GM12878 (cell line): ENCODE data around the gene C17orf50. TPM values are rescaled to one million over a fixed set of nuclear protein-coding genes. Genes with fewer than 3 reads are reported as not detected.

ENCODE experiments used
- ATAC-seq: fragments of 200-7000 bp; cut with Tn5 transposase; 3 replicates; pipeline ENCODE4 v1.9.1; 2020; ENCODE audit warnings: mild to moderate bottlenecking, moderate library complexity
- BruUV-seq: library from RNA; stranded (reverse); fragments of 400-500 nt; replicated peaks from 2 replicates; lab custom pipeline; 2021; lab: Mats Ljungman, UMichigan
- CTCF ChIA-PET: fragments of 300-600 bp; sonication (Branson Sonifier 250); formaldehyde crosslinking; extraction: SDS; loops from one replicate; lab custom pipeline; 2021; ENCODE audit warnings: inconsistent platforms; lab: Yijun Ruan, JAX
- POLR2A ChIA-PET: fragments of 350-600 bp; formaldehyde crosslinking; extraction: SDS; loops from one replicate; lab custom pipeline; 2021; ENCODE audit warnings: inconsistent platforms; lab: Charles Lee
- RAD21 ChIA-PET: fragments of 300-600 bp; sonication (Branson Sonifier 250); formaldehyde crosslinking; loops from one replicate; lab custom pipeline; 2023; ENCODE audit warnings: antibody characterized with exemption; ENCODE audit not compliant: unreplicated experiment; lab: Charles Lee
- SMC1A ChIA-PET: fragments of 300-600 bp; sonication (Branson Sonifier 250); formaldehyde crosslinking; loops from one replicate; lab custom pipeline; 2023; ENCODE audit not compliant: unreplicated experiment, uncharacterized antibody; lab: Charles Lee
- DNase-seq: peaks from one replicate; pipeline ENCODE4 v3.0.0-alpha.2; 2011; ENCODE audit warnings: low read depth, low spot score
- FAIRE-seq: peaks from 3 replicates; lab custom pipeline; 2011; peaks lifted over from hg19 to GRCh38; lab: Jason Lieb, UNC
- H2AFZ ChIP-seq: 2 replicates; pipeline ENCODE4 v1.6.0; 2011; ENCODE audit warnings: low read depth, low read length, control low read depth; ENCODE audit not compliant: control insufficient read depth
- H3K27ac ChIP-seq: 2 replicates; pipeline ENCODE4 v1.5.1; 2011; ENCODE audit warnings: control low read depth; ENCODE audit not compliant: control insufficient read depth, insufficient read depth
- H3K27me3 ChIP-seq, 2 experiments: replicated peaks in 1 of 2; 2 replicates each; pipeline versions ENCODE4 v1.6.0 to v1.6.1; 2011; ENCODE audit warnings: low read length in 1 of 2; ENCODE audit not compliant: control insufficient read depth in 2 of 2, insufficient read depth in 2 of 2
- H3K36me3 ChIP-seq, 2 experiments: 2 replicates each; pipeline ENCODE4 v1.5.1; 2011; ENCODE audit warnings: low read length in 1 of 2; ENCODE audit not compliant: control insufficient read depth in 2 of 2, insufficient read depth in 2 of 2
- H3K4me1 ChIP-seq: 2 replicates; pipeline ENCODE4 v1.6.1; 2011; ENCODE audit warnings: mild to moderate bottlenecking, low read length, moderate library complexity, mixed read lengths; ENCODE audit not compliant: control insufficient read depth, insufficient read depth
- H3K4me2 ChIP-seq: 2 replicates; pipeline ENCODE4 v1.6.0; 2011; ENCODE audit warnings: control low read depth; ENCODE audit not compliant: control insufficient read depth, insufficient read depth
- H3K4me3 ChIP-seq: fragments of 200-600 bp; sonication (generic); 2 replicates; pipeline ENCODE4 v1.5.1; 2016
- H3K79me2 ChIP-seq: 2 replicates; pipeline ENCODE4 v1.6.0; 2011; ENCODE audit warnings: low read length; ENCODE audit not compliant: control insufficient read depth, insufficient read depth
- H3K9ac ChIP-seq: 2 replicates; pipeline ENCODE4 v1.8.0; 2011; ENCODE audit warnings: low read length, control low read depth, mixed read lengths; ENCODE audit not compliant: control insufficient read depth, insufficient read depth
- H3K9me3 ChIP-seq: replicated peaks from 3 replicates; pipeline ENCODE4 v1.5.1; 2011; ENCODE audit warnings: mild to moderate bottlenecking, low read length; ENCODE audit not compliant: control insufficient read depth, insufficient read depth
- H4K20me1 ChIP-seq: 2 replicates; pipeline ENCODE4 v1.6.0; 2011; ENCODE audit not compliant: control insufficient read depth, insufficient read depth
- BACH1 ChIP-seq: fragments of 450-650 bp; IDR thresholded peaks from 2 replicates; pipeline ENCODE4 v1.6.1; 2017; ENCODE audit warnings: mild to moderate bottlenecking, borderline replicate concordance
- HDAC2 ChIP-seq: fragments of 200-600 bp; sonication (generic); IDR thresholded peaks from 2 replicates; pipeline ENCODE4 v1.6.1; 2017
- KAT2A ChIP-seq: conservative IDR thresholded peaks from 2 replicates; pipeline ENCODE4 v1.6.1; 2011; ENCODE audit warnings: low read depth, low read length; ENCODE audit not compliant: control insufficient read depth
- LARP7 ChIP-seq: fragments of 450-650 bp; IDR thresholded peaks from 2 replicates; pipeline ENCODE4 v1.6.1; 2017; ENCODE audit warnings: mild to moderate bottlenecking
- MTA2 ChIP-seq: fragments of 450-650 bp; IDR thresholded peaks from 2 replicates; pipeline ENCODE4 v1.6.1; 2016; ENCODE audit warnings: low read depth, mild to moderate bottlenecking, moderate library complexity
- MYB ChIP-seq: fragments of 150-350 bp; IDR thresholded peaks from 2 replicates; pipeline ENCODE4 v1.6.1; 2014; ENCODE audit warnings: mild to moderate bottlenecking, low read depth, low read length, borderline replicate concordance
- STAT1 ChIP-seq: fragments of 450-650 bp; conservative IDR thresholded peaks from 2 replicates; pipeline ENCODE4 v1.6.1; 2014; ENCODE audit warnings: antibody characterized with exemption, mild to moderate bottlenecking
- STAT3 ChIP-seq: IDR thresholded peaks from 2 replicates; pipeline ENCODE4 v1.6.1; 2011; ENCODE audit warnings: low read depth, low read length, improper control_type of control experiment
- TARDBP ChIP-seq: IDR thresholded peaks from 2 replicates; pipeline ENCODE4 v1.6.1; 2016; ENCODE audit warnings: borderline replicate concordance
- TCF12 ChIP-seq: IDR thresholded peaks from 2 replicates; pipeline ENCODE4 v1.6.1; 2011; ENCODE audit warnings: low read depth, mild to moderate bottlenecking, low read length
- ZNF217 ChIP-seq: fragments of 450-650 bp; IDR thresholded peaks from 2 replicates; pipeline ENCODE4 v1.6.1; 2017; ENCODE audit warnings: antibody characterized with exemption, mild to moderate bottlenecking
- WGBS: methylation state at CpG from one replicate; pipeline ENCODE4 v1.1.6; 2016; ENCODE audit warnings: low lambda C conversion rate; ENCODE audit not compliant: insufficient replicate concordance, insufficient coverage; ENCODE audit errors: missing lambda C conversion rate; 5-methylcytosine and 5-hydroxymethylcytosine counted together
- in situ Hi-C: fragments of 300-500 bp; cut with MboI; formaldehyde crosslinking; loops from 9 replicates; pipeline ENCODE4 v1.14.3; 2018; ENCODE audit warnings: mixed read lengths
- intact Hi-C: fragments of 100-400 bp; cut with micrococcal nuclease; formaldehyde crosslinking; loops from one replicate; pipeline ENCODE4 v1.14.2; 2022; ENCODE audit not compliant: unreplicated experiment
- polyA plus RNA-seq, 11 experiments: library from polyadenylated mRNA; depleted of rRNA in 4 of 11; unstranded in 6 of 11; stranded (reverse) in 5 of 11; fragments of >200 nt; fragmentation: Nextera tagmentation in 4 of 11; fragmentation: Illumina TruSeq in 1 of 11; extraction: Ambion mirVana in 4 of 11; extraction: Trizol in 1 of 11; gene quantifications; 1 replicate in 1 of 11; 2 replicates in 10 of 11; pipeline versions ENCODE4 v1.2.1 to v1.2.3, GENCODE V29; 2011 to 2016; ENCODE audit warnings: inconsistent platforms in 2 of 11, missing spikeins in 2 of 11, low read depth in 1 of 11
- total RNA-seq, 4 experiments: library from RNA; depleted of rRNA in 3 of 4; stranded (reverse); fragments of >200 nt in 3 of 4; fragmentation: Illumina TruSeq in 1 of 4; extraction: Trizol in 1 of 4; gene quantifications; 2 replicates each; pipeline versions ENCODE4 v1.2.1 to v1.2.3, GENCODE V29; 2013 to 2021
- TF ChIP-seq, protein P1 (sequence below): fragments of 150-350 bp; IDR thresholded peaks from 2 replicates; pipeline ENCODE4 v1.6.1; 2016; ENCODE audit warnings: low read depth, low read length
- TF ChIP-seq, protein P2 (sequence below): fragments of 450-650 bp; IDR thresholded peaks from 2 replicates; pipeline ENCODE4 v1.6.1; 2017; ENCODE audit warnings: mild to moderate bottlenecking, moderate library complexity

C17orf50 gene
- total and polyA plus RNA-seq, 10 of the 15 experiments (the other 5 are each of a cell fraction or from before 2014, with no cell fraction given) = 0.16 TPM; not detected in 9

DNA sequence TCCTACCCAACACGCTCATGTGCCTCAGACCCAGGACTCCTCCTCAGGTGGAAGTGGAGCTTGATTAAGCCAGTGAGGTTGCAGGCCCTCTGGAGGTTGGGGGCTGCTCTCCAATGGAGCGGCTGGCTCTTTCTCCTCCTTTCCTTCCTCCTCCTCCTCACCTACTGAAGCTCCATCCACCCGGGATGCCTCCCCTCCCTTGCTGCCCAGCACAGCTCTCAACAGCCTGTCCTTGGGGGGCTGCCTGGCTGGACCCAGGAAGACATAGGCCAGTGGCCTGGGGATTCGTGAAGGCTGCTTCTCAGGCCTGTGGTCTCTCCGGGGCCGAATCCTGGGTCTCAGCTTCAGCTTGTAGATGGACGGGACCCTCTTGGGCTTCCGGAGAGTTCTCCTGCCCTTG lies 15.9 kb upstream of the C17orf50 start:
- H3K9me3 ChIP-seq = no peaks in the 10 kb centered on the region
- ChIA-PET SMC1A (interaction anchor here (0.6 kb wide), 1 partner anchor 106 kb away, joined by 3 read pairs; no protein-coding TSS in a partner anchor), CTCF (interaction anchor here (1.0 to 6.0 kb wide), 4 partner anchors 13 to 132 kb away, joined by 3 to 116 read pairs (median 4); no protein-coding TSS in a partner anchor), POLR2A (no interaction called here), RAD21 (interaction anchor here (1.2 kb wide), 1 partner anchor 132 kb away, joined by 3 read pairs; no protein-coding TSS in a partner anchor)
- no peak overlapping the region for H3K27ac ChIP-seq
- no peaks in the 10 kb centered on the region for H3K79me2 ChIP-seq
- H3K9ac ChIP-seq = no peak overlapping the region
- intact Hi-C loops (loop anchor here (5.0 to 10.0 kb wide), 2 partner anchors 188 to 1320 kb away; no protein-coding TSS in a partner anchor), in situ Hi-C loops (loop anchor here (5.0 to 10.0 kb wide), 3 partner anchors 138 to 580 kb away; no protein-coding TSS in a partner anchor)
- WGBS = 20% methylated on average over 8 of the region's 8 CpGs
- no peak overlapping the region for H3K4me2 ChIP-seq
- no peak for FAIRE-seq
- no peak overlapping the region for H2AFZ ChIP-seq
- TF ChIP-seq, protein P1, sequence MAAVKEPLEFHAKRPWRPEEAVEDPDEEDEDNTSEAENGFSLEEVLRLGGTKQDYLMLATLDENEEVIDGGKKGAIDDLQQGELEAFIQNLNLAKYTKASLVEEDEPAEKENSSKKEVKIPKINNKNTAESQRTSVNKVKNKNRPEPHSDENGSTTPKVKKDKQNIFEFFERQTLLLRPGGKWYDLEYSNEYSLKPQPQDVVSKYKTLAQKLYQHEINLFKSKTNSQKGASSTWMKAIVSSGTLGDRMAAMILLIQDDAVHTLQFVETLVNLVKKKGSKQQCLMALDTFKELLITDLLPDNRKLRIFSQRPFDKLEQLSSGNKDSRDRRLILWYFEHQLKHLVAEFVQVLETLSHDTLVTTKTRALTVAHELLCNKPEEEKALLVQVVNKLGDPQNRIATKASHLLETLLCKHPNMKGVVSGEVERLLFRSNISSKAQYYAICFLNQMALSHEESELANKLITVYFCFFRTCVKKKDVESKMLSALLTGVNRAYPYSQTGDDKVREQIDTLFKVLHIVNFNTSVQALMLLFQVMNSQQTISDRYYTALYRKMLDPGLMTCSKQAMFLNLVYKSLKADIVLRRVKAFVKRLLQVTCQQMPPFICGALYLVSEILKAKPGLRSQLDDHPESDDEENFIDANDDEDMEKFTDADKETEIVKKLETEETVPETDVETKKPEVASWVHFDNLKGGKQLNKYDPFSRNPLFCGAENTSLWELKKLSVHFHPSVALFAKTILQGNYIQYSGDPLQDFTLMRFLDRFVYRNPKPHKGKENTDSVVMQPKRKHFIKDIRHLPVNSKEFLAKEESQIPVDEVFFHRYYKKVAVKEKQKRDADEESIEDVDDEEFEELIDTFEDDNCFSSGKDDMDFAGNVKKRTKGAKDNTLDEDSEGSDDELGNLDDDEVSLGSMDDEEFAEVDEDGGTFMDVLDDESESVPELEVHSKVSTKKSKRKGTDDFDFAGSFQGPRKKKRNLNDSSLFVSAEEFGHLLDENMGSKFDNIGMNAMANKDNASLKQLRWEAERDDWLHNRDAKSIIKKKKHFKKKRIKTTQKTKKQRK = no peak
- TF ChIP-seq ZNF217 = no peak
- TF ChIP-seq, protein P2, sequence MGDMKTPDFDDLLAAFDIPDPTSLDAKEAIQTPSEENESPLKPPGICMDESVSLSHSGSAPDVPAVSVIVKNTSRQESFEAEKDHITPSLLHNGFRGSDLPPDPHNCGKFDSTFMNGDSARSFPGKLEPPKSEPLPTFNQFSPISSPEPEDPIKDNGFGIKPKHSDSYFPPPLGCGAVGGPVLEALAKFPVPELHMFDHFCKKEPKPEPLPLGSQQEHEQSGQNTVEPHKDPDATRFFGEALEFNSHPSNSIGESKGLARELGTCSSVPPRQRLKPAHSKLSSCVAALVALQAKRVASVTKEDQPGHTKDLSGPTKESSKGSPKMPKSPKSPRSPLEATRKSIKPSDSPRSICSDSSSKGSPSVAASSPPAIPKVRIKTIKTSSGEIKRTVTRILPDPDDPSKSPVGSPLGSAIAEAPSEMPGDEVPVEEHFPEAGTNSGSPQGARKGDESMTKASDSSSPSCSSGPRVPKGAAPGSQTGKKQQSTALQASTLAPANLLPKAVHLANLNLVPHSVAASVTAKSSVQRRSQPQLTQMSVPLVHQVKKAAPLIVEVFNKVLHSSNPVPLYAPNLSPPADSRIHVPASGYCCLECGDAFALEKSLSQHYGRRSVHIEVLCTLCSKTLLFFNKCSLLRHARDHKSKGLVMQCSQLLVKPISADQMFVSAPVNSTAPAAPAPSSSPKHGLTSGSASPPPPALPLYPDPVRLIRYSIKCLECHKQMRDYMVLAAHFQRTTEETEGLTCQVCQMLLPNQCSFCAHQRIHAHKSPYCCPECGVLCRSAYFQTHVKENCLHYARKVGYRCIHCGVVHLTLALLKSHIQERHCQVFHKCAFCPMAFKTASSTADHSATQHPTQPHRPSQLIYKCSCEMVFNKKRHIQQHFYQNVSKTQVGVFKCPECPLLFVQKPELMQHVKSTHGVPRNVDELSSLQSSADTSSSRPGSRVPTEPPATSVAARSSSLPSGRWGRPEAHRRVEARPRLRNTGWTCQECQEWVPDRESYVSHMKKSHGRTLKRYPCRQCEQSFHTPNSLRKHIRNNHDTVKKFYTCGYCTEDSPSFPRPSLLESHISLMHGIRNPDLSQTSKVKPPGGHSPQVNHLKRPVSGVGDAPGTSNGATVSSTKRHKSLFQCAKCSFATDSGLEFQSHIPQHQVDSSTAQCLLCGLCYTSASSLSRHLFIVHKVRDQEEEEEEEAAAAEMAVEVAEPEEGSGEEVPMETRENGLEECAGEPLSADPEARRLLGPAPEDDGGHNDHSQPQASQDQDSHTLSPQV = no peak
- TF ChIP-seq MYB = no peak
- TF ChIP-seq STAT3 = no peak
- no peak for TF ChIP-seq BACH1
- no peak for TF ChIP-seq KAT2A
- TF ChIP-seq STAT1 = no peak
- no peak for TF ChIP-seq MTA2
- no peak for TF ChIP-seq LARP7
- TF ChIP-seq TCF12 = no peak
- TF ChIP-seq TARDBP = no peak
- no peak for TF ChIP-seq HDAC2
- no peaks in the 10 kb centered on the region for H3K4me1 ChIP-seq
- H3K4me3 ChIP-seq = no peak overlapping the region
- no TSS peak for BruUV-seq
- H3K27me3 ChIP-seq = peaks cover 2 to 5% of the 10 kb centered on the region in 2 experiments; a peak in 1 of 4 replicates
- H3K36me3 ChIP-seq = no peaks in the 10 kb centered on the region
- ATAC-seq = no peak
- no peaks in the 10 kb centered on the region for H4K20me1 ChIP-seq
- DNase-seq = no peak
